Measurements from ENCODE around the gene FRMD7. TPM values are rescaled to one million over a fixed set of nuclear protein-coding genes. Genes with fewer than 3 reads are reported as not detected.

FRMD7 gene
- total and polyA plus RNA-seq, 2 of the 4 experiments (the other 2 are of a cell fraction): not detected

DNA sequence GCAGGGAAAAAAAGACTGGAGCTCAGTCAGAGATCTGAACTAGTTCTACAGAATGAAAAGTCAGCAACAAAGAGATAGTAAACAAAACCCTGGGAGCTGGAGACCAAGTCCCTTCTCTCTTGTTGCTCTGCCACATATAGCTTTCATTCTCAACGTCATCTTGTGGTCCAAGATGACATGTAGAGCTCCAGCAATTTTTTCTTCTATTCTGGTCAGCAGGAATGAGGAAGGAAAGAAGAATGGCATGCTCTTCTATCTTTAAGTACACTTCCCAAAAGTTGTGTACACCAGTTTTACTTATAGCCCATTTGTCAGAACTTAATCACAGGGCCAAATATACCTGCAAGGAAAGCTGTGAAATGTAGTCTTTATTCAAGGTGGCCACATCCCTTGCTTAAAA, 45.8 kb upstream of the FRMD7 start:
- H3K14ac ChIP-seq (replicated peaks; ENCODE audit: low read depth, low read length): no peak overlapping the region
- no peaks in the 10 kb centered on the region for H3K79me1 ChIP-seq (ENCODE audit: low read depth in 1 of 2, low read length in 2 of 2)
- no peak for TF ChIP-seq SMC3 (IDR thresholded peaks at IDR 0.05; ENCODE audit: low read depth, low read length)
- no peak overlapping the region for H3K18ac ChIP-seq (ENCODE audit: low read depth, low read length)
- H4K8ac ChIP-seq (ENCODE audit: low read depth in 2 of 2, low read length in 2 of 2): no peak overlapping the region
- no TSS peak for BruUV-seq (replicated peaks)
- H2BK120ac ChIP-seq (ENCODE audit: low read depth, low read length): no peak overlapping the region
- H3K27ac ChIP-seq (ENCODE audit: insufficient read depth, low read length): no peak overlapping the region
- dilution Hi-C loops (cut with HindIII; ENCODE audit: low sequenced_read_pairs, unreplicated experiment): no loop called here
- WGBS, 2 experiments (ENCODE audit: extremely low coverage in 2 of 2, insufficient read length in 1 of 2): no CpG with 5 or more reads among the region's 1 CpG
- H2AK9ac ChIP-seq (replicated peaks; ENCODE audit: low read depth, low read length, poor library complexity): no peak overlapping the region
- DNase-seq (no peak), ATAC-seq (ENCODE audit: low read depth) (no peak)
- no peak overlapping the region for H3K4ac ChIP-seq (ENCODE audit: low read depth, low read length)
- H3K4me3 ChIP-seq (ENCODE audit: insufficient read depth, low read depth, low read length): no peak overlapping the region
- H2AFZ ChIP-seq (replicated peaks; ENCODE audit: low read length, poor library complexity): no peak overlapping the region
- H3K9ac ChIP-seq (ENCODE audit: low read depth, low read length): no peak overlapping the region
- H4K91ac ChIP-seq (ENCODE audit: insufficient read depth, low read depth, low read length): no peak overlapping the region
- H3K4me2 ChIP-seq (ENCODE audit: low read depth, low read length): no peak overlapping the region
- intact Hi-C loops (cut with micrococcal nuclease): no loop called here
- H2AK5ac ChIP-seq (ENCODE audit: low read depth, low read length): no peak overlapping the region
- CTCF ChIA-PET: no interaction called here
- H3K9me1 ChIP-seq (ENCODE audit: insufficient read depth, low read length): no peaks in the 10 kb centered on the region
- H3K27me3 ChIP-seq (ENCODE audit: control insufficient read depth, insufficient read depth, low read length): peaks cover 7% of the 10 kb centered on the region
- no peak overlapping the region for H4K5ac ChIP-seq (ENCODE audit: low read depth, low read length)
- H2BK15ac ChIP-seq (ENCODE audit: low read depth, low read length): no peak overlapping the region
- in situ Hi-C loops (cut with MboI; ENCODE audit: low sequenced_read_pairs): no loop called here
- H3K9me3 ChIP-seq (ENCODE audit: control insufficient read depth, insufficient read depth, low read length): no peaks in the 10 kb centered on the region
- no peak overlapping the region for H3K23ac ChIP-seq (ENCODE audit: low read depth, low read length)
- no peaks in the 10 kb centered on the region for H4K20me1 ChIP-seq (ENCODE audit: insufficient read depth, low read length)
- no peaks in the 10 kb centered on the region for H3K4me1 ChIP-seq (ENCODE audit: control insufficient read depth, insufficient read depth, low read length)
- no peaks in the 10 kb centered on the region for H3K36me3 ChIP-seq (ENCODE audit: control insufficient read depth, insufficient read depth, low read length)
- POLR2A ChIA-PET (ENCODE audit: unreplicated experiment): no interaction called here
- H2BK20ac ChIP-seq (ENCODE audit: low read depth, low read length): no peak overlapping the region
- H3K56ac ChIP-seq (ENCODE audit: extremely low read depth, insufficient read depth, low read length): no peak overlapping the region
- no peak overlapping the region for H2BK5ac ChIP-seq (ENCODE audit: low read depth, low read length, poor library complexity, severe bottlenecking)

Measured in IMR-90 (cell line).